Colon (tissue), 2 donors: ENCODE results near the gene PCDHGA8.

Experiments used
- FAIRE-seq: peaks from 2 replicates; lab custom pipeline; 2012; peaks lifted over from hg19 to GRCh38; lab: Jason Lieb, UNC
- donor health status: control.
- donor health status: control.

The PCDHGA8 gene

DNA sequence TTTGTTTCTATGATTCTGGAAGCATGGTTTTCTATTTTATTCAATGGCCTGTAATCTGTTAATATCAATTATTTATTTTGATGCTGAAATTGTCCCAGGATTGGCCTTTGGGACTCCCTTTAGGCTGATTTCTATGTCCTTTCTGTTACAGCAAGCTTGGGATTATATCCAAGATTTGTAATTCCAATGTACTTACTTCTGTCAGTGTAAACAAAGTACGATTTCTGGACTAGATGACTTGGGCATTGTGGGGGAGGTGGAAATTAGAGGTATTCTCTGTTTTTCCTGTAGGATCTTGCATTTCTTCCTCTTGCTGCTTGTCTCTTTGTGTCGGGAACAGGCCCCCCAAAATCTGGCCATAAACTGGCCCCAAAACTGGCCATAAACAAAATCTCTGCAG lies 41.6 kb downstream of the PCDHGA8 start:
- FAIRE-seq, result no peak

- FAIRE-seq, result no peak
Observed at GRCh38 chr5:141437221-141437620, 44.8 kb downstream of the PCDHGA8 start.

DNA sequence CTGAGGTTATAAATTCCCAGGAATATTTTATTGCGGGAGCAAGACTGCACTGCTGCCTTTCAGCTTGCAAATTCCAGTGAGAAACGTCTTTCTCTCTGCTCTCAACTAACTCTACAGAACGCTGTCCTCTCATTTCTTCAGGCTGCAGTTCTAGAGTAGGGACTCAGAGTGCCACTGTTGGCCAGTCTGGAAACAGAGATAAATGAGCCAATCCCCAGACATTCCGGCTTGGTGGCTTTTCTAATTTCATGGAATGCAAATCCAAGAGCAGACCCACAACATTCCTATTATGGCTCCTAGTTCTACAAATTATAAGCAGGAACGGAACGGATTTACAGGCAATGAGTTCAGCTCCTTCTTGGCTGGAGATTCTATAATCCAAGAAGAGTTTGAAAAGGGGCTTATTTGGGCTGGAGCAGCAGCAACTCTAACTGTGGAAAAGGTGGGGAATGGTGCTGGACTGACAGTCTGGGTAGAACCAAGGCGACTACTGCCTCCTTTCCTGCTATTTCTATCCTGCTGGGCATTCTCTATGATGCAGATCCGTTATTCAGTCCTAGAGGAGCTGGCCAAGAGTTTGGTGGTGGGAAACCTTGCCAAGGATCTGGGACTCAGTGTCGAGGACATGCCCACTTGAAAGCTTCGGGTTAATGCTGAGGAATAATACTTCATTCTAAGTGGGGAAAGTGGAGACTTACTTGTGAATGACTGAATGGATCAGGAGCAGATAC lies 47.1 kb downstream of the PCDHGA8 start:
- FAIRE-seq, result no peak

DNA sequence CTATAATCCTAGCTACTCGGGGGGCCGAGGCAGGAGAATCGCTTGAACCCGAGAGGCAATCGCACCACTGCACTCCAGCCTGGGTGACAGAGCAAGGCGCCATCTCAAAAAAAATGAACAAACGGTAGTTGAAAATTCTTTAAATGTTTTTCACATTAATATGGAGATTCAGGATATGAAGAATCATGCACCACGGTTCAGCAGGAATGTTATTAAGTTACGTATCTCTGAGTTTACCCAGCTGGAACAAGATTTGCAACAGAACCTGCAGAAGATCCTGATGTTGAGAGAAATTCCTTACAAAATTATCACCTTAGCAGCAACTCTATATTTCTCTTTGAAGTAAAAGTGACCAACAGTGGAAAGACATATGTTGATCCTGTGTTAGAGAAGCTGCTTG lies 47.9 kb downstream of the PCDHGA8 start:
- no peak for FAIRE-seq

DNA sequence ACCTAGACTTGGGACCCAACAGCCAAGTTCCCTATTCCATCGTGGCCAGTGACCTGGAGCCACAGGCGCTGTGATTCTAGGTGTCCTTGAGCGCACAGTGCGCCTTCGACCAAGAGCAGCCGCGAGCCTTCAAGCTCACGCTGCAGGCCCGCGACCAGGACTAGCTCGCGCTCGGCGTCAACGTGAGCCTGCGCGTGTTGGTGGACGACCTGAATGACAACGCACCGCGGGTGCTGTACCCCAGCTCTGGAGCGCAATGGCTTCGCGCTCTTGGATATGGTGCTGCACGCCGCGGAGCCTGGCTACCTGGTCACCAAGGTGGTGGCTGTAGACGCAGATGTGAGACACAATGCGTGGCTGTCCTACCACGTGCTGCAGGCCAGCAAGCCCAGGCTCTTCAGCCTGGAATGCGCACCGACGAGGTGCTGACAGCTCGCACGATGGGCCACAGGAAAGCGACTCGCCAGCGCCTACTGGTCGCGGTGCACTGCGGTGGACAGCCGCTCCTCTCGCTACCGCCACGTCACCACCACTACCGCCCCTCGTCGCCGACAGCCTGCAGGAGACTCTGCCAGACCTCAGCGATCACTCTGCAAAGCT lies 49.2 kb downstream of the PCDHGA8 start:
- no peak for FAIRE-seq
